ENCODE data around the gene PTPRN.

The PTPRN gene

GRCh38 chr2:219246559-219246958 is 62.6 kb downstream of the PTPRN start:
- Histone ChIP-seq H3K4me3 (ENCODE audit: low read length, poor library complexity, severe bottlenecking) (peak overlapping the region; percentile 95), H2AFZ (ENCODE audit: low read length) (no peak overlapping the region), H3K9ac (ENCODE audit: low read depth, low read length, poor library complexity, severe bottlenecking) (no peak overlapping the region), H3K4me1 (ENCODE audit: insufficient read depth, low read length, poor library complexity, severe bottlenecking) (peaks cover 55% of the 10 kb centered on the region), H4K20me1 (ENCODE audit: insufficient read depth, low read length, poor library complexity, severe bottlenecking) (peaks cover 27% of the 10 kb centered on the region), H3K36me3 (ENCODE audit: insufficient read depth, low read length) (no peaks in the 10 kb centered on the region), H3K27me3 (ENCODE audit: insufficient read depth, low read length, poor library complexity, severe bottlenecking) (peaks cover 2% of the 10 kb centered on the region), H3K4me2 (ENCODE audit: low read depth, low read length, poor library complexity, severe bottlenecking) (peak overlapping the region; percentile 78), H3F3A (ENCODE audit: low read depth) (no peaks in the 10 kb centered on the region), H3K9me3 (ENCODE audit: insufficient read depth, low read depth, low read length) (no peaks in the 10 kb centered on the region), H3K79me2 (ENCODE audit: insufficient read depth, low read length) (peaks cover 15% of the 10 kb centered on the region), H3K9me2 (replicated peaks; ENCODE audit: low read depth, low read length) (no peaks in the 10 kb centered on the region)
- TF ChIP-seq EZH2phosphoT487 (IDR thresholded peaks at IDR 0.05; ENCODE audit: borderline replicate concordance) (no peak), CTCF (conservative IDR thresholded peaks at IDR 0.05; ENCODE audit: low read length) (no peak)

GRCh38 chr2:219245899-219246230 is 63.3 kb downstream of the PTPRN start:
- Histone ChIP-seq H3F3A (ENCODE audit: low read depth) (no peaks in the 10 kb centered on the region), H3K4me2 (ENCODE audit: low read depth, low read length, poor library complexity, severe bottlenecking) (peak overlapping the region; percentile 78), H3K4me1 (ENCODE audit: insufficient read depth, low read length, poor library complexity, severe bottlenecking) (peaks cover 55% of the 10 kb centered on the region), H3K36me3 (ENCODE audit: insufficient read depth, low read length) (no peaks in the 10 kb centered on the region), H3K9me3 (ENCODE audit: insufficient read depth, low read depth, low read length) (no peaks in the 10 kb centered on the region), H4K20me1 (ENCODE audit: insufficient read depth, low read length, poor library complexity, severe bottlenecking) (peaks cover 27% of the 10 kb centered on the region), H3K4me3 (ENCODE audit: low read length, poor library complexity, severe bottlenecking) (peak overlapping the region; percentile 95), H3K9me2 (replicated peaks; ENCODE audit: low read depth, low read length) (no peaks in the 10 kb centered on the region), H3K27me3 (ENCODE audit: insufficient read depth, low read length, poor library complexity, severe bottlenecking) (no peaks in the 10 kb centered on the region), H3K79me2 (ENCODE audit: insufficient read depth, low read length) (peaks cover 15% of the 10 kb centered on the region), H3K9ac (ENCODE audit: low read depth, low read length, poor library complexity, severe bottlenecking) (peak overlapping the region; percentile 91), H2AFZ (ENCODE audit: low read length) (no peak overlapping the region)
- no peak for TF ChIP-seq CTCF (conservative IDR thresholded peaks at IDR 0.05; ENCODE audit: low read length)
- no peak for TF ChIP-seq EZH2phosphoT487 (IDR thresholded peaks at IDR 0.05; ENCODE audit: borderline replicate concordance)

GRCh38 chr2:219245148-219245898 is 63.9 kb downstream of the PTPRN start, which contains the start of the genes GLB1L and STK16:
Gene GLB1L, minus strand, starts transcription at chr2:219245444. Its CDS starts 1,871 bp downstream, at chr2:219243573.
Gene STK16, plus strand, starts transcription at chr2:219245479. Its CDS starts 521 bp downstream, at chr2:219246000.
- no peaks in the 10 kb centered on the region for H3K9me2 ChIP-seq (replicated peaks; ENCODE audit: low read depth, low read length)
- peaks cover 15% of the 10 kb centered on the region for H3K79me2 ChIP-seq (ENCODE audit: insufficient read depth, low read length)
- no peaks in the 10 kb centered on the region for H3K27me3 ChIP-seq (ENCODE audit: insufficient read depth, low read length, poor library complexity, severe bottlenecking)
- H3K4me1 ChIP-seq (ENCODE audit: insufficient read depth, low read length, poor library complexity, severe bottlenecking), result peaks cover 54% of the 10 kb centered on the region
- peak within 1 kb of the TSS; percentile 95 for H3K4me3 ChIP-seq (ENCODE audit: low read length, poor library complexity, severe bottlenecking)
- peak within 1 kb of the TSS; percentile 75 for H2AFZ ChIP-seq (ENCODE audit: low read length)
- no peaks in the 10 kb centered on the region for H3K36me3 ChIP-seq (ENCODE audit: insufficient read depth, low read length)
- no peaks in the 10 kb centered on the region for H3F3A ChIP-seq (ENCODE audit: low read depth)
- peaks cover 27% of the 10 kb centered on the region for H4K20me1 ChIP-seq (ENCODE audit: insufficient read depth, low read length, poor library complexity, severe bottlenecking)
- H3K9me3 ChIP-seq (ENCODE audit: insufficient read depth, low read depth, low read length), result no peaks in the 10 kb centered on the region
- peak within 1 kb of the TSS; percentile 78 for H3K4me2 ChIP-seq (ENCODE audit: low read depth, low read length, poor library complexity, severe bottlenecking)
- no peak for TF ChIP-seq EZH2phosphoT487 (IDR thresholded peaks at IDR 0.05; ENCODE audit: borderline replicate concordance)
- TF ChIP-seq CTCF (conservative IDR thresholded peaks at IDR 0.05; ENCODE audit: low read length), result no peak
- H3K9ac ChIP-seq (ENCODE audit: low read depth, low read length, poor library complexity, severe bottlenecking), result peak within 1 kb of the TSS; percentile 91
